ENCODE data around the gene GAL3ST2.

The GAL3ST2 gene

DNA sequence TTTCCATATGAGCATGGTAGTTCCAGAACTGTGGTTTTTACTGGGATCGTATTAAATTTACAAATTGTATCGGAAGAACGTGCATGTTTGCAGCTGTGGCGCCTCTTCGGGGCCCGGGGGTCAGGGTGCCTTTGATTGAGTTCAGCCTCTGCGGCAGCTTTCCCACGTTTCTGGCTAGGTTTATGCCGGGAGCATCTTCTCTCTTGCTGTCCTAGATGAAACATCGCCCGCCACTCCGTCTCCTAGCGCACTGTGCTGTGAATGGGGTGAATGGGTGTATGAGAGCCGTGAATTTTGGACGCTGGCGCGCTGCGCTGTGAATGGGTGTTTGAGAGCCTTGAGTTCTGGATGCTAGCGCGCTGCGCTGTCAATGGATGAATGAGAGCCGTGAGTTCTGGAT, 69.8 kb downstream of the GAL3ST2 start:
- DNase-seq: no peak

DNA sequence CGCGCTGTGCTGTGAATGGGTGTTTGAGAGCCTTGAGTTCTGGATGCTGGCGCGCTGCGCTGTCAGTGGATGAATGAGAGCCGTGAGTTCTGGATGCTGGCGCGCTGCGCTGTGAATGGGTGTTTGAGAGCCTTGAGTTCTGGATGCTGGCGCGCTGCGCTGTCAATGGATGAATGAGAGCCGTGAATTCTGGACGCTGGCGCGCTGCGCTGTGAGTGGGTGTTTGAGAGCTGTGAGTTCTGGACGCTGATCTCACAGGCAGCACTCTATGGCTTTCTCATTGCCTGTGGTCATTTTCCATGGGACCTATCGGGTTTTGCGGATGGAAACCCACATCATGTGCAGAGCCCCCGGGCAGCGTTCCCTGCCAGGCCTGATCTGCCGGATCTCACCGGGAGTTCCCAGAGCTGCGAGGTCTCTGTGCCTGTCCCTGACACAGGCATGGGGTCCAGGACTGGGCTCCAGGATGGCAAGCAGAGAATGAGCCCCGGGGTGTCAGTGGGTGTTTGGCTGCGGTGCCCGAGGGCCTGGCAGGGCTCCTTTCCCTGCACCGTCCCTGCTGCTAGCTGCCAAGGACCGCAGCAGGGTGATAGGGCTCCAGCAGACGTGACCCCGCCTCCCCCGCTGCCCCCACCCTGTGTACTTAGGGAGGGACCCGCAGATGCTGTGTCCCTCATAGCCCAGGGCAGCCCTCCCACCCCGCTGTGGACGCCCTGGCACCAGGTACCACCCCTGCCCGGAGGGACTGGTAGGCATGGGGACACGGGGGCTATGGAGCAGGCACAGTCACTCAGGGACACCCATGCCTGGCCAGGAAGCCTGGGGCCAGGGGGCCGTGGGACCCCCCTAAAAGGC, 72.4 kb downstream of the GAL3ST2 start:
- no peak for DNase-seq

DNA sequence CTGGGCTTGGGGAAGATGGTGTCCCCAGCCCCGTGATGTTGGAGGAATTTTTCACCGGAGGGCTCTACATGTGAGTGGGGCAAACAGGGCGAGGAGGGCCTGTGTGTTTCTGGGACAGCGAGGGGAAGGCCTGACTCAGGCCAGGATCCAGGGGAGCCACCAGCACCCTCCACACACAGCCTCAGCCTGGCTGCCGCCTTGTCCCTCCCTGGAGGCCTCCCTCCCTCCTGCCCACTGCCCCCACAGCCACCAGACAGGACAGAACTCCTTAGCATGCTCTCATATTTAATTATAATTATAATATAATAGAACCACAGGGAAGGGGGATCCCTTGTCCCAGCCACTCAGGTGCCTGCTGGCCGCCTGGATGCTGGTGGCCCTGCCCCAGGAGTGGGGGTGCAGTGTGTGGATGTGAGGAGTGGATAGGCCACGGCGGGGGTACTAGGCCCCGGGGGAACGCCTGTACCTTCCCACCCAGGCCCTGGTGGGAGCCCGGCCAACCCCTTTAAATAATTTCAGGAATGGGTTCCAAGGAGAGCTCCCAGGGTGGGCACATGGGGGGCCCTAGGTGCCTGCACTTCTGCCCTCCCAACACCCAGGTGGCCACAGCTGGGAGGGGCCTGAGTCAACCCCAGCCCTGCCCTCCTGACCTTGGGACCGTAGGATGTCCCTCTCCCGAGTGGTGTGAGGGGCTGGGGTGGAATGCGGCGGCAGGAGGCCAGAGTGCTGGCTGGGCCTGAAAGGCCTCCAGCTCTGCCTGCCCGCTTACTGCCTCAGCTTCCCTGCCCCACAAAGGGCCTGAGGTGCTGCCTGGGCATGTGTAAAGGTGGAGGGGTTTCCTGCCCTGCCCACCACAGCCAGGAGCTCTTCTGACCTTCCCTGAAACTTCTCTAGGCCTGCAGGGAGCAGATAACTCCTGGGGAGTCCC, 73.3 kb downstream of the GAL3ST2 start:
- no peak for DNase-seq

DNA sequence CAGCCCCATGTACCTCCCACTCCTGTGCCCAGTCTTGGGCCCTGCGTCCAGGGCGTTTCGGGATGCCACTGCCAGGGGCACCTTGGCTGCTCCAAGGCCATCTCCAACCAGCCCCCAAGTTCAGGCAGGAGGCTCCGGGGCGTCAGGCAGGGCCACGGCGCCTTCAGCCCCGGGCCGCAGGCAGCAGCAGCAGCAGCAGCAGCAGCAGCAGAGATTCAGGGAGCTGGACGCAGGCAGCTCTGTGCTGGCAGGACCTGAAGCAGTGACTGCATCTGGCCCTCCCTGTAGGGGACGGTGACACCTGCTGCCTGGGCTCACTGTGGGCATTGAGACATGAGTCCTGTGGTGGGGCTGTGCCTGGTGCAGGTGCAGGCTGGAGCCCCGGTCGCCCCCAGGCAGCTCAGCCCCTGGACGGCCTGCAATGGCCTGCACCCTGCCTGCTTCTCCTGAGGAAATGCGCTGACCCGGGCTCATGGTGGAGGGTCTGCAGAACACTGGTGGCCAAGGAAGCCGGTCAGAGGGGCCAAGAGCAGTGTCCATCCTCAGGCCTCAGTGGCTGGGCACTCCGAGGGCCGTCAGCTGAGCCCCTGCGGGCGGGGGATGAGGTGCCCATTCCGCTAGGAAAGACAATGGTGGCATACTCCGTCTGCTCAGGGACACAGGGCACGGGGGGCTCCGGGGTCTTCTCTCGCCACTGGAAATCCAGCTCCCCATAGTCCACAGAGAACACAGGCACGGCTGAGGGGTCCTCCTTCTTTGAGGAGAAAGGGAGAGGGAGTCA, 74.1 kb downstream of the GAL3ST2 start:
- DNase-seq: no peak

DNA sequence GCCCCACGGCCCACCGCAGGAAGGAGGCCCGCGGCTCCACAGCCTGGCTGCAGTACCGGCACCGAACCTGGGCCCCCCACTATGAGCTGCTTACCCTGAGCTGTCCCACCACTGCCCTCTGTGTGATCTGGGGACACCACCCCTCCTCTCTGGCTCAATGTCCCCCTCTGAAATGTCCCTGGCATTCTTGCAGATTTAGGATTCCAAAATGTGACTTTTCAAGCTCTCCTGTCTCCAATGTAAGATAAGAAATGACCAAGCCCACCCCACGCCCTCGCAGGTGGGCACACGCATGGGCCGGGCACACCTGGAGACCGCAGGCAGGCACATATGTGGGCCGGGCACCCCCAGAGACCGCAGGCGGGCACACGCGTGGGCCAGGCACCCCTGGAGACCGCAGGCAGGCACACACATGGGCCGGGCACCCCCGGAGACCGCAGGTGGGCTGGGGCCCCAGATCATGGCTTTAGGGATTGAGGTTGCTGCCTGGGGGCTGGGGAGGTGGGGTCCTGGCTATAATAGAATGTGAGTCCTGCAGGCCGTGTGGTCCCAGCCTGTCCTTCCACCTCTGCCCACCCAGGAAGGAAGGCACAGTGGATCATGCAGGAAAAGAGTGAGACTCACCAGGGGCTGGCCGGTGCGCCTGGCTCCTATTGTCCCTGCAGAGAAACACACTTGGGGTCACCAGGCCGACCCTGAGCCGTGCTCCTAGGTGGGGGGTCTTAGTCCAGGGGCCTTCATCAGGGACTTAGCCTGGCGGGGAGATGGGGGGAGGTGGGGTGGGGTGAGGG, 74.9 kb downstream of the GAL3ST2 start:
- DNase-seq: no peak

DNA sequence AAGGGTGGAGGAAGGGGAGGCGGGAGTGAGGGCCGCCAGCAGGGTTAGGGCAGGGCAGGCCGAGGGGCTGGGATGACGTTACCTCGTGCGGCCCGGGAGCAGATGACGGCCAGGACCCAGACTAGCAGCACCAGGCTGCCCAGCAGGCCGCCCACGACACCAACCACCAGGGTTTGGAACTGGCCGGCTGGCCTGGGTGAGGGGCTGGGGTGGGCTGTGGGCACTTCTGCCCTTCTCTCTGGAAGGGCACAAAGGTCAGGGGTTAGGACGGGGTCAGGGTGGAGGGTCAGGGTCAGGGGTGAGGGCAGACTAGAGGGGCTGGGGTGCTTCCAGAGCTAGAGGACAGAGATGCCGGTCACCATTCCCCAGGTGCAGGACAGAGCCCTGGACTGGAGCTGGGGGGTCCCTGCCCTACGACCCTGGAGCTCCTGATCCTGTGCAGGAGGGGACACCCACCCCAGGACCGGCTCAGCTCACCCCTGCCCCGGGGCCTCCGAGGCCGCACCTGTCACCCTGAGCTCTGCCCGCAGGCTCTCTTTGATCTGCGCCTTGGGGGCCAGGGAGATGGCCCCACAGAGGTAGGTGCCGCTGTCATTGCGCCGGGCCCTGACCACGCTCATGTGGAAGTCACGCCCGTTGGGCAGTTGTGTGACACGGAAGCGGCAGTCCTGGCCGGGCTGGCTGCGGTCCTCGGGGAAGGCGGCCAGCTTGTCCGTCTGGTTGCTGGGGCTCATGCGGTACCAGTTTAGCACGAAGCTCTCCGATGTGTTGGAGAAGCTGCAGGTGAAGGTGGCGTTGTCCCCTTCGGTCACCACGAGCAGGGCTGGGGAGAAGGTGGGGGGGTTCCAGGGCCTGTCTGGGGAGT, 75.7 kb downstream of the GAL3ST2 start:
- DNase-seq: no peak

DNA sequence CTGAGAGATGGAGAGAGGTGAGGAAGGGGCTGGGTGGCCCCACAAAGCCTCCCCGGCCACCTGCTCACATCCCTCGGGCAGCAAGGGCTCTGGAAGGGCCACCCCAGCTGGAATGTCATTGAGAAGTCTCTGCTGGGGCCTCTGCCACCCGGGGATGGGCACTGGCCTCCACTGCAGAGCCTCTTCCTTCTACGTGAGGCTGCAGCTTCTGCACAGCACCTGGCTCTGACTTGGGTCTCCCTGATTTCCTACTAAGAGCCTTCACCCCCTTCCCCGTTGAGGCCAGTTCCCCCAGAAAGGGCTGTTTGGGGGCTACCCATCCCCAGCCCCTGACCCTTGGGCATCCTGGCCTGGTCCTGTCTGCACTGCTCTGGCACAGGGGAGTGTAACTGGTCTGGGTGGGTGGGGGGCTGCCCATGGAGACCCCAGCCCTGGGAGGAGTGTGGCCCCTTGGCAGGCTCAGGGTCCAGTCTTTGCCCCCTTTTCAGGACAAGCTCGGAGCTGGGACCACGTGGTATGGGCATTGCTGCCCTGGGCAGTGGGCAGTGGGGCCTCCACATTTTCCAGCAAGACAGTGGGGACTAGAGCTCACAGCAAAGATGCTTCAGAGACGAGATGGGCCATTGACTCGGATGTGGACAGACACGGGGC, 76.5 kb downstream of the GAL3ST2 start:
- DNase-seq: no peak
